AG08396 (cell line): ENCODE measurements around the gene MEX3A.
"Not testable (repeated sequence)": the region's sequence is repeated elsewhere in the genome, so short reads cannot be mapped to it uniquely, and the experiment has no call there.

ENCODE experiments used
- DNase-seq: peaks from one replicate; pipeline ENCODE4 v3.0.0; 2012; ENCODE audit warnings: low spot score, mixed read lengths

The MEX3A gene

GRCh38 chr1:156118177-156118868 lies 36.1 kb upstream of the MEX3A start:
- DNase-seq: no peak

- no peak for DNase-seq
Observed at GRCh38 chr1:156117414-156118176, 35.3 kb upstream of the MEX3A start.

GRCh38 chr1:156116731-156117130 lies 34.5 kb upstream of the MEX3A start:
- not testable (repeated sequence) for DNase-seq

GRCh38 chr1:156115514-156116374 lies 33.5 kb upstream of the MEX3A start:
- no peak for DNase-seq

- DNase-seq: no peak
Observed at GRCh38 chr1:156114919-156115513, 32.8 kb upstream of the MEX3A start.

- DNase-seq: peak; percentile 92
Observed at GRCh38 chr1:156114101-156114918, 32.0 kb upstream of the MEX3A start, which contains the start of gene LMNA. TSS of gene LMNA (plus strand) at chr1:156114711. CDS start at chr1:156114919, 208 bp downstream.

GRCh38 chr1:156113282-156113950 lies 31.2 kb upstream of the MEX3A start:
- DNase-seq: no peak

- DNase-seq: no peak
Observed at GRCh38 chr1:156112276-156113137, 30.2 kb upstream of the MEX3A start.

- DNase-seq: no peak
Observed at GRCh38 chr1:156111355-156111962, 29.2 kb upstream of the MEX3A start.

GRCh38 chr1:156110252-156110651 lies 28.0 kb upstream of the MEX3A start:
- no peak for DNase-seq

GRCh38 chr1:156108664-156109241 lies 26.5 kb upstream of the MEX3A start:
- DNase-seq: no peak

GRCh38 chr1:156108057-156108456 lies 25.8 kb upstream of the MEX3A start:
- no peak for DNase-seq

- no peak for DNase-seq
Observed at GRCh38 chr1:156106624-156107488, 24.6 kb upstream of the MEX3A start.

- no peak for DNase-seq
Observed at GRCh38 chr1:156104861-156105832, 22.9 kb upstream of the MEX3A start.

GRCh38 chr1:156104065-156104810 lies 22.0 kb upstream of the MEX3A start:
- peak; percentile 86 for DNase-seq

- peak; percentile 74 for DNase-seq
Observed at GRCh38 chr1:156103521-156103947, 21.3 kb upstream of the MEX3A start.
